ENCODE data around the gene REV3L. TPM values are rescaled to one million over a fixed set of nuclear protein-coding genes. Genes with fewer than 3 reads are reported as not detected.
"Not testable (repeated sequence)": the region's sequence is repeated elsewhere in the genome, so short reads cannot be mapped to it uniquely, and the experiment has no call there.

REV3L gene
- total and polyA plus RNA-seq, 2 of the 8 experiments (the other 6 are each of a cell fraction or from before 2014, with no cell fraction given): 2.1 to 6.6 TPM

DNA sequence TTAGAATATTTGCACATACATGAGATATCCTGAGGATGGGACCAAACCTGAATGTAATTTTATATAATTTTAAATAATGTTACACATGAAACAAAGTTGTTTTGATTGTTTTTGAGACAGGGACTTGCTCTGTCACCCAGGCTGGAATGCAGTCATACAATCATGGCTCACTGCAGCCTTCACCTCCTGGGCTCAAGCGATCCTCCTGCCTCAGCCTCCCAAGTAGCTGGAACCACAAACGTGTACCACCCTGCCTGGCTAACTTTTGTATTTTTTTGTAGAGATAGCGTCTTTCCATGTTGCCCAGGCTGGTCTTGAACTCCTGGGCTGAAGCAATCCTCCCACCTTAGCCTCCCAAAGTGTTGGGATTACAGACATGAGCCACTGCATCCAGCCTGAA lies 7.0 kb downstream of the REV3L start:
- H3K9me3 ChIP-seq (ENCODE audit: insufficient read depth in 2 of 2, low read depth in 1 of 2, low read length in 1 of 2); H3K79me1 ChIP-seq (ENCODE audit: low read depth, low read length); H3K23me2 ChIP-seq (ENCODE audit: low read depth, low read length); H3K18ac ChIP-seq (ENCODE audit: extremely low read depth, low read length); FAIRE-seq; H2BK15ac ChIP-seq (ENCODE audit: low read length); H3K4ac ChIP-seq (replicated peaks; ENCODE audit: insufficient read length, low read depth, low read length); H2BK20ac ChIP-seq (ENCODE audit: low read length); H3K4me1 ChIP-seq (replicated peaks in 1 of 4; ENCODE audit: control insufficient read depth in 3 of 4, insufficient read depth in 4 of 4, low read length in 3 of 4); H4K5ac ChIP-seq (ENCODE audit: insufficient read length, low read depth, low read length); H2AFZ ChIP-seq (ENCODE audit: low read length); H3K36me3 ChIP-seq (ENCODE audit: control insufficient read depth in 2 of 4, insufficient read depth in 4 of 4, low read length in 3 of 4); H3K27ac ChIP-seq (ENCODE audit: low read depth, low read length); CTCF ChIA-PET (ENCODE audit: partially characterized antibody); H3K23ac ChIP-seq (ENCODE audit: insufficient read length); H2BK120ac ChIP-seq (replicated peaks; ENCODE audit: low read depth, low read length); H2AK5ac ChIP-seq (ENCODE audit: low read depth, low read length); DNase-seq (ENCODE audit: low read depth in 1 of 2, low spot score in 2 of 2); H3K4me2 ChIP-seq (ENCODE audit: insufficient read depth in 1 of 2, low read depth in 2 of 2, low read length in 2 of 2); H2BK12ac ChIP-seq (ENCODE audit: low read depth, low read length); H3K14ac ChIP-seq (ENCODE audit: insufficient read length); H3K56ac ChIP-seq (replicated peaks; ENCODE audit: insufficient read length, low read depth, low read length); POLR2A ChIA-PET (ENCODE audit: partially characterized antibody); H3K9ac ChIP-seq (replicated peaks in 1 of 4; ENCODE audit: extremely low read depth in 1 of 4, low read depth in 3 of 4, low read length in 3 of 4); H4K91ac ChIP-seq (replicated peaks; ENCODE audit: insufficient read length, low read length); H2BK5ac ChIP-seq (ENCODE audit: low read depth, low read length); H3K4me3 ChIP-seq (ENCODE audit: extremely low read depth in 1 of 4, insufficient read depth in 2 of 4, low read depth in 3 of 4, low read length in 4 of 4); H4K8ac ChIP-seq (ENCODE audit: extremely low read depth, insufficient read depth, low read length): not testable (repeated sequence)
- peaks cover 24 to 64% (median 44%) of the 10 kb centered on the region in 4 experiments for H3K27me3 ChIP-seq (replicated peaks in 1 of 4; ENCODE audit: control insufficient read depth in 3 of 4, extremely low read depth in 1 of 4, insufficient read depth in 3 of 4, low read length in 3 of 4)
- peaks cover 0 to 10% of the 10 kb centered on the region in 2 experiments; a peak in 2 of 4 replicates for H3K79me2 ChIP-seq (ENCODE audit: control insufficient read depth in 1 of 2, insufficient read depth in 2 of 2, low read length in 2 of 2)
- whole genome bisulfite sequencing, 2 experiments (ENCODE audit: extremely low coverage in 1 of 2, insufficient coverage in 1 of 2, insufficient read length in 1 of 2, insufficient replicate concordance in 2 of 2, low coverage in 1 of 2, low lambda C conversion rate in 2 of 2, missing lambda C conversion rate in 1 of 2): 75% methylated on average over 3 of the region's 3 CpGs; no CpG with 5 or more reads in 1 of the 2 experiments
- H4K20me1 ChIP-seq (replicated peaks in 1 of 2; ENCODE audit: control insufficient read depth in 1 of 2, insufficient read depth in 2 of 2, low read length in 2 of 2): peaks cover 21 to 25% of the 10 kb centered on the region in 2 experiments

Measured in H1 (cell line).